ENCODE measurements around the gene PPP6R2. TPM values are rescaled to one million over a fixed set of nuclear protein-coding genes. Genes with fewer than 3 reads are reported as not detected.
A peak's percentile ranks its signal among the peaks of the same experiment; 100 is the strongest.

PPP6R2 gene
- total RNA-seq, 1 experiment from 2014 or later: 61.3 TPM

DNA sequence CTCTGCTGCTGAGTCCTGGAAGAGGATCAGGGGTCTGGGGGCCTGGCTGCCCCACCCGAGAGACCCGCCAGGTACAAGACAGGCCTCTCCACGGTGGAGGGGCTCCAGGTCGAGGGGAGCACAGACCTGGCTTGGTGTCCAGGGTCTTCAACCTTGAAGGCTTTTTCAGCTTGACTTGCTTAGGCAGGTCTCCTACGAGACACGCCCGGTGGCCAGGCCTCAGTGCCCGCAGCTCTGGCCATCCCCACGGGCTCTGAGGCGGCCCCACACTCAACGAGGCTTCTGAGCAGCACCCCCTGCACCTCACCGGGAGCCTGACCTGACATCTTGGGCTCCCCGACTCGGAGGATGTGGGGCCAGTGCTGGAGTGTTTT lies 29.1 kb upstream of the PPP6R2 start:
- Histone ChIP-seq H3K4me2 (ENCODE audit: low read length) (peak overlapping the region; percentile 33), H2AFZ (ENCODE audit: low read depth, low read length, poor library complexity, severe bottlenecking) (no peak overlapping the region), H3K4me3 (replicated peaks in 1 of 2; ENCODE audit: low read depth in 1 of 2, low read length in 2 of 2) (no peak overlapping the region), H3K36me3 (ENCODE audit: control insufficient read depth in 1 of 2, insufficient read depth in 2 of 2, low read length in 2 of 2) (no peaks in the 10 kb centered on the region), H3K4me1 (ENCODE audit: control insufficient read depth in 1 of 2, insufficient read depth in 2 of 2, low read length in 2 of 2) (peaks cover 0 to 17% of the 10 kb centered on the region in 2 experiments; a peak in 2 of 4 replicates), H3K79me2 (ENCODE audit: insufficient read depth, low read length) (no peaks in the 10 kb centered on the region), H3K27me3 (ENCODE audit: insufficient read depth, low read length) (no peaks in the 10 kb centered on the region), H3K9ac (ENCODE audit: low read length) (no peak overlapping the region), H4K20me1 (ENCODE audit: insufficient read depth) (no peaks in the 10 kb centered on the region), H3K9me2 (ENCODE audit: insufficient read depth) (no peaks in the 10 kb centered on the region), H3K27ac (ENCODE audit: low read depth, low read length) (no peak overlapping the region; the same call in 1 of the 2 replicates), H3K9me3 (ENCODE audit: control insufficient read depth in 1 of 2, insufficient read depth in 1 of 2, low read depth in 1 of 2, low read length in 2 of 2) (no peaks in the 10 kb centered on the region)
- no TSS peak for BruUV-seq (replicated peaks)
- DNase-seq (ENCODE audit: low read depth, low spot score) (no peak), ATAC-seq (peak; percentile 13; the same call in 1 of the 2 replicates)
- intact Hi-C loops (cut with micrococcal nuclease): no loop called here
- ChIA-PET CTCF (no interaction called here), RAD21 (ENCODE audit: low non-redundant PET in 1 of 2, low total read pairs in 2 of 2, uncharacterized antibody in 2 of 2, unreplicated experiment in 2 of 2) (no interaction called here), POLR2A (no interaction called here)
- TF ChIP-seq TCF7L2 (IDR thresholded peaks at IDR 0.05; ENCODE audit: borderline replicate concordance, extremely low read depth, insufficient read depth, insufficient read length): no peak
- no peak for TF ChIP-seq SIN3A (IDR thresholded peaks at IDR 0.05; ENCODE audit: low read depth)
- TF ChIP-seq ELF1 (IDR thresholded peaks at IDR 0.05; ENCODE audit: borderline replicate concordance, low read depth): no peak
- no peak for TF ChIP-seq JUND (IDR thresholded peaks at IDR 0.05)
- TF ChIP-seq SP1 (IDR thresholded peaks at IDR 0.05; ENCODE audit: low read depth): no peak
- TF ChIP-seq SRF (IDR thresholded peaks at IDR 0.05; ENCODE audit: low read depth): no peak
- TF ChIP-seq POLR2A (IDR thresholded peaks at IDR 0.05; ENCODE audit: borderline replicate concordance, extremely low read depth, insufficient read depth, insufficient read length): no peak
- TF ChIP-seq YY1 (IDR thresholded peaks at IDR 0.05; ENCODE audit: extremely low read depth, insufficient replicate concordance, low read depth, low read length): no peak
- TF ChIP-seq ZBTB33 (IDR thresholded peaks at IDR 0.05; ENCODE audit: extremely low read depth, insufficient replicate concordance, low read length): no peak
